HepG2 (cell line): ENCODE data around the gene THADA. TPM values are rescaled to one million over a fixed set of nuclear protein-coding genes. Genes with fewer than 3 reads are reported as not detected.

Source experiments
- ARID2 ChIP-seq: sonication (generic); formaldehyde crosslinking; IDR thresholded peaks from 2 replicates; pipeline ENCODE4 v1.8.1; 2022; ENCODE audit warnings: mild to moderate bottlenecking, missing genetic modification reagents, borderline replicate concordance
- GFI1 ChIP-seq: sonication (generic); formaldehyde crosslinking; IDR thresholded peaks from 2 replicates; pipeline ENCODE4 v1.5.0; 2020; ENCODE audit warnings: missing genetic modification reagents, mild to moderate bottlenecking, borderline replicate concordance
- GPN1 ChIP-seq: sonication (generic); formaldehyde crosslinking; IDR thresholded peaks from 2 replicates; pipeline ENCODE4 v1.5.1; 2020; ENCODE audit warnings: missing genetic modification reagents, borderline replicate concordance
- HMGXB4 ChIP-seq, 2 experiments: sonication (generic) in 1 of 2; formaldehyde crosslinking in 1 of 2; IDR thresholded peaks; 2 replicates each; pipeline versions ENCODE4 v1.4.0 to v1.6.1; 2018 to 2020; ENCODE audit warnings: missing genetic modification reagents in 2 of 2, borderline replicate concordance in 1 of 2, low read depth in 1 of 2, mild to moderate bottlenecking in 1 of 2, missing biosample characterization in 1 of 2
- MBNL3 ChIP-seq: fragments of 250-450 bp; sonication (Bioruptor Pico); conservative IDR thresholded peaks from 2 replicates; pipeline ENCODE4 v1.8.0; 2022; ENCODE audit warnings: mild to moderate bottlenecking, inconsistent platforms
- NFKB2 ChIP-seq: sonication (generic); formaldehyde crosslinking; IDR thresholded peaks from 2 replicates; pipeline ENCODE4 v1.4.0; 2020; ENCODE audit warnings: missing genetic modification reagents, borderline replicate concordance
- SKI ChIP-seq: fragments of 450-650 bp; IDR thresholded peaks from one replicate; pipeline ENCODE4 v1.6.1; 2018; ENCODE audit warnings: mild to moderate bottlenecking; ENCODE audit not compliant: partially characterized antibody
- SRSF1 ChIP-seq: fragments of 200-400 bp; formaldehyde crosslinking; optimal IDR thresholded peaks from 2 replicates; pipeline ENCODE3; 2017; ENCODE audit warnings: mild to moderate bottlenecking, low read depth, low read length, moderate library complexity
- THRA ChIP-seq: sonication (generic); formaldehyde crosslinking; IDR thresholded peaks from 2 replicates; pipeline ENCODE4 v1.4.0; 2020; ENCODE audit warnings: missing genetic modification reagents, borderline replicate concordance
- ZBTB10 ChIP-seq: sonication (generic); formaldehyde crosslinking; IDR thresholded peaks from 2 replicates; pipeline ENCODE4 v1.4.0; 2020; ENCODE audit warnings: missing genetic modification reagents, borderline replicate concordance
- ZBTB38 ChIP-seq: sonication (generic); formaldehyde crosslinking; IDR thresholded peaks from 2 replicates; pipeline ENCODE4 v1.5.1; 2020; ENCODE audit warnings: mild to moderate bottlenecking, missing genetic modification reagents
- ZC3H4 ChIP-seq: sonication (generic); formaldehyde crosslinking; IDR thresholded peaks from 2 replicates; pipeline ENCODE4 v1.4.0; 2020; ENCODE audit warnings: missing genetic modification reagents, borderline replicate concordance
- ZNF230 ChIP-seq: sonication (generic); formaldehyde crosslinking; IDR thresholded peaks from 2 replicates; pipeline ENCODE4 v1.4.0; 2020; ENCODE audit warnings: mild to moderate bottlenecking, missing genetic modification reagents
- ZNF543 ChIP-seq: sonication (generic); formaldehyde crosslinking; IDR thresholded peaks from 2 replicates; pipeline ENCODE4 v1.4.0; 2020; ENCODE audit warnings: mild to moderate bottlenecking, missing genetic modification reagents
- ZNF720 ChIP-seq: sonication (generic); formaldehyde crosslinking; IDR thresholded peaks from 2 replicates; pipeline ENCODE4 v1.4.0; 2020; ENCODE audit warnings: missing genetic modification reagents
- ZNF773 ChIP-seq: sonication (generic); formaldehyde crosslinking; IDR thresholded peaks from 2 replicates; pipeline ENCODE4 v1.4.0; 2020; ENCODE audit warnings: missing genetic modification reagents, borderline replicate concordance
- polyA plus RNA-seq, 8 experiments: library from polyadenylated mRNA; depleted of rRNA in 3 of 8; stranded (reverse) in 7 of 8; unstranded in 1 of 8; fragments of >200 nt; fragmentation: Illumina TruSeq in 4 of 8; extraction: Trizol in 4 of 8; gene quantifications; 2 replicates each; pipeline versions ENCODE4 v1.2.1 to v1.2.3, GENCODE V29; 2011 to 2016; ENCODE audit warnings: low read depth in 4 of 8, missing spikeins in 1 of 8, mixed read lengths in 1 of 8; ENCODE audit not compliant: insufficient read depth in 1 of 8
- total RNA-seq, 5 experiments: library from RNA; depleted of rRNA; stranded (reverse); fragments of >200 nt; fragmentation: Illumina TruSeq; extraction: Trizol; gene quantifications; 2 replicates each; pipeline ENCODE4 v1.2.3, GENCODE V29; 2016; ENCODE audit warnings: low read depth in 1 of 5
- TF ChIP-seq, protein P1 (sequence below), 2 experiments: sonication (generic) in 1 of 2; formaldehyde crosslinking in 1 of 2; IDR thresholded peaks; 2 replicates each; pipeline versions ENCODE4 v1.4.0 to v1.6.1; 2016 to 2020; ENCODE audit warnings: borderline replicate concordance in 1 of 2, low read depth in 1 of 2, mild to moderate bottlenecking in 1 of 2, missing genetic modification reagents in 1 of 2

Gene THADA
- total and polyA plus RNA-seq, 2 of the 13 experiments (the other 11 are each of a cell fraction or from before 2014, with no cell fraction given), result 12.7 to 21.7 TPM

- TF ChIP-seq, protein P1, sequence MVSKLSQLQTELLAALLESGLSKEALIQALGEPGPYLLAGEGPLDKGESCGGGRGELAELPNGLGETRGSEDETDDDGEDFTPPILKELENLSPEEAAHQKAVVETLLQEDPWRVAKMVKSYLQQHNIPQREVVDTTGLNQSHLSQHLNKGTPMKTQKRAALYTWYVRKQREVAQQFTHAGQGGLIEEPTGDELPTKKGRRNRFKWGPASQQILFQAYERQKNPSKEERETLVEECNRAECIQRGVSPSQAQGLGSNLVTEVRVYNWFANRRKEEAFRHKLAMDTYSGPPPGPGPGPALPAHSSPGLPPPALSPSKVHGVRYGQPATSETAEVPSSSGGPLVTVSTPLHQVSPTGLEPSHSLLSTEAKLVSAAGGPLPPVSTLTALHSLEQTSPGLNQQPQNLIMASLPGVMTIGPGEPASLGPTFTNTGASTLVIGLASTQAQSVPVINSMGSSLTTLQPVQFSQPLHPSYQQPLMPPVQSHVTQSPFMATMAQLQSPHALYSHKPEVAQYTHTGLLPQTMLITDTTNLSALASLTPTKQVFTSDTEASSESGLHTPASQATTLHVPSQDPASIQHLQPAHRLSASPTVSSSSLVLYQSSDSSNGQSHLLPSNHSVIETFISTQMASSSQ (IDR thresholded peaks at IDR 0.05; ENCODE audit: low read depth), result no peak
- TF ChIP-seq, protein P1 (CRISPR knock-in tag; IDR thresholded peaks at IDR 0.05; ENCODE audit: borderline replicate concordance), result 0 out of 2 replicates have a peak, but pooled peaks have one; percentile 38
- no peak for TF ChIP-seq MBNL3
- no peak for TF ChIP-seq THRA
- TF ChIP-seq ZNF230 (CRISPR knock-in tag), result peak; percentile 64; the same call in 1 of the 2 replicates
- peak in 1 of 2 experiments; percentile 61; a peak in 3 of 4 replicates for TF ChIP-seq HMGXB4 (CRISPR knock-in tag; IDR thresholded peaks at IDR 0.05; ENCODE audit: borderline replicate concordance in 1 of 2, low read depth in 1 of 2)
- TF ChIP-seq SRSF1, result peak; percentile 48
- no peak for TF ChIP-seq SKI
- TF ChIP-seq ZNF543 (CRISPR knock-in tag), result no peak
- no peak for TF ChIP-seq GFI1 (CRISPR knock-in tag)
- TF ChIP-seq ZC3H4, result no peak
- peak; percentile 89 for TF ChIP-seq ZBTB10 (CRISPR knock-in tag)
- TF ChIP-seq ARID2, result no peak
- peak; percentile 70; the same call in 1 of the 2 replicates for TF ChIP-seq NFKB2 (CRISPR knock-in tag)
- no peak for TF ChIP-seq ZBTB38
- no peak for TF ChIP-seq GPN1 (CRISPR knock-in tag)
- no peak for TF ChIP-seq ZNF720 (CRISPR knock-in tag)
- TF ChIP-seq ZNF773 (CRISPR knock-in tag), result no peak
Measured at GRCh38 chr2:43637030-43637803, 41.4 kb upstream of the THADA start, which contains the start of gene PLEKHH2 (continued).
